ENCODE measurements around the gene SRGN.
"Not testable (repeated sequence)": the region's sequence is repeated elsewhere in the genome, so short reads cannot be mapped to it uniquely, and the experiment has no call there.

SRGN gene

GRCh38 chr10:69141304-69141703 lies 53.4 kb downstream of the SRGN start:
- no peak for TF ChIP-seq BHLHE40 (IDR thresholded peaks at IDR 0.05; ENCODE audit: borderline replicate concordance)
- ChIA-PET CTCF (interaction anchor here (0.7 to 1.5 kb wide), 2 partner anchors 16 to 186 kb away, joined by 3 read pairs; no protein-coding TSS in a partner anchor), POLR2A (no interaction called here)
- peak; percentile 7 for DNase-seq (ENCODE audit: extremely low spot score)

GRCh38 chr10:69142074-69142473 lies 54.2 kb downstream of the SRGN start:
- POLR2A ChIA-PET; DNase-seq (ENCODE audit: extremely low spot score); CTCF ChIA-PET: not testable (repeated sequence)

GRCh38 chr10:69142983-69143382 lies 55.1 kb downstream of the SRGN start:
- ChIA-PET POLR2A (interaction anchor here (0.6 kb wide), 1 partner anchor 56 kb away, joined by 3 read pairs; no protein-coding TSS in a partner anchor), CTCF (no interaction called here)
- no peak for TF ChIP-seq SUZ12 (IDR thresholded peaks at IDR 0.05)

GRCh38 chr10:69145329-69145728 lies 57.4 kb downstream of the SRGN start:
- CTCF ChIA-PET: no interaction called here
- DNase-seq (ENCODE audit: extremely low spot score): no peak
- POLR2A ChIA-PET: no interaction called here
- TF ChIP-seq BHLHE40 (IDR thresholded peaks at IDR 0.05; ENCODE audit: borderline replicate concordance): no peak
- TF ChIP-seq PKNOX1 (IDR thresholded peaks at IDR 0.05): 0 out of 2 replicates have a peak, but pooled peaks have one; percentile 17
- no peak for TF ChIP-seq NFRKB (IDR thresholded peaks at IDR 0.05)

More at GRCh38 chr10:69142983-69143382, 55.1 kb downstream of the SRGN start:
- DNase-seq (ENCODE audit: extremely low spot score): no peak

GRCh38 chr10:69145864-69146263 lies 58.0 kb downstream of the SRGN start:
- ChIA-PET CTCF (no interaction called here), POLR2A (no interaction called here)
- TF ChIP-seq FOXM1 (IDR thresholded peaks at IDR 0.05; ENCODE audit: borderline replicate concordance) (no peak), HDGF (IDR thresholded peaks at IDR 0.05; ENCODE audit: borderline replicate concordance) (no peak), ZNF384 (IDR thresholded peaks at IDR 0.05) (no peak)
- DNase-seq (ENCODE audit: extremely low spot score): no peak

- TF ChIP-seq PKNOX1 (IDR thresholded peaks at IDR 0.05) (no peak), HDGF (IDR thresholded peaks at IDR 0.05; ENCODE audit: borderline replicate concordance) (no peak), FOXA1 (IDR thresholded peaks at IDR 0.05) (no peak), BHLHE40 (IDR thresholded peaks at IDR 0.05; ENCODE audit: borderline replicate concordance) (no peak), FOXK2 (IDR thresholded peaks at IDR 0.05) (no peak), CTBP1 (IDR thresholded peaks at IDR 0.05; ENCODE audit: borderline replicate concordance) (no peak), ZNF384 (IDR thresholded peaks at IDR 0.05) (no peak), ARNT (IDR thresholded peaks at IDR 0.05) (no peak), NFRKB (IDR thresholded peaks at IDR 0.05) (no peak), L3MBTL2 (conservative IDR thresholded peaks at IDR 0.05) (no peak), LEF1 (IDR thresholded peaks at IDR 0.05; ENCODE audit: borderline replicate concordance) (no peak), SP1 (IDR thresholded peaks at IDR 0.05) (no peak), TARDBP (IDR thresholded peaks at IDR 0.05) (no peak), SUZ12 (IDR thresholded peaks at IDR 0.05) (no peak), ELF4 (IDR thresholded peaks at IDR 0.05) (no peak), FOXM1 (IDR thresholded peaks at IDR 0.05; ENCODE audit: borderline replicate concordance) (no peak)
- POLR2A ChIA-PET: no interaction called here
- CTCF ChIA-PET: no interaction called here
- DNase-seq (ENCODE audit: extremely low spot score): no peak
Measured at GRCh38 chr10:69146759-69147158, 58.9 kb downstream of the SRGN start.

- CTCF ChIA-PET: no interaction called here
- POLR2A ChIA-PET: no interaction called here
- TF ChIP-seq FOXM1 (IDR thresholded peaks at IDR 0.05; ENCODE audit: borderline replicate concordance): no peak
- no peak for TF ChIP-seq HDGF (IDR thresholded peaks at IDR 0.05; ENCODE audit: borderline replicate concordance)
- no peak for TF ChIP-seq SUZ12 (IDR thresholded peaks at IDR 0.05)
- TF ChIP-seq ELF4 (IDR thresholded peaks at IDR 0.05): no peak
- TF ChIP-seq ARNT (IDR thresholded peaks at IDR 0.05): no peak
- no peak for TF ChIP-seq TARDBP (IDR thresholded peaks at IDR 0.05)
- TF ChIP-seq ZNF384 (IDR thresholded peaks at IDR 0.05): no peak
- no peak for TF ChIP-seq CTBP1 (IDR thresholded peaks at IDR 0.05; ENCODE audit: borderline replicate concordance)
- TF ChIP-seq SP1 (IDR thresholded peaks at IDR 0.05): no peak
- no peak for TF ChIP-seq L3MBTL2 (conservative IDR thresholded peaks at IDR 0.05)
- no peak for TF ChIP-seq LEF1 (IDR thresholded peaks at IDR 0.05; ENCODE audit: borderline replicate concordance)
- no peak for TF ChIP-seq FOXA1 (IDR thresholded peaks at IDR 0.05)
- no peak for TF ChIP-seq FOXK2 (IDR thresholded peaks at IDR 0.05)
- TF ChIP-seq PKNOX1 (IDR thresholded peaks at IDR 0.05): no peak
- TF ChIP-seq BHLHE40 (IDR thresholded peaks at IDR 0.05; ENCODE audit: borderline replicate concordance): no peak
- TF ChIP-seq NFRKB (IDR thresholded peaks at IDR 0.05): no peak
- DNase-seq (ENCODE audit: extremely low spot score): no peak
Measured at GRCh38 chr10:69151984-69152383, 64.1 kb downstream of the SRGN start.

GRCh38 chr10:69153227-69153626 lies 65.3 kb downstream of the SRGN start:
- TF ChIP-seq ELF4 (IDR thresholded peaks at IDR 0.05): no peak
- TF ChIP-seq NFRKB (IDR thresholded peaks at IDR 0.05): no peak
- TF ChIP-seq LEF1 (IDR thresholded peaks at IDR 0.05; ENCODE audit: borderline replicate concordance): no peak
- no peak for TF ChIP-seq ARNT (IDR thresholded peaks at IDR 0.05)
- TF ChIP-seq BHLHE40 (IDR thresholded peaks at IDR 0.05; ENCODE audit: borderline replicate concordance): no peak
- no peak for TF ChIP-seq FOXA1 (IDR thresholded peaks at IDR 0.05)
- no peak for TF ChIP-seq PKNOX1 (IDR thresholded peaks at IDR 0.05)
- TF ChIP-seq L3MBTL2 (conservative IDR thresholded peaks at IDR 0.05): no peak
- CTCF ChIA-PET: no interaction called here
- POLR2A ChIA-PET: no interaction called here
- no peak for DNase-seq (ENCODE audit: extremely low spot score)

Measured in HEK293T (cell line).